T-helper 17 cell (primary cell): ENCODE measurements around the gene DUOX1. TPM values are rescaled to one million over a fixed set of nuclear protein-coding genes. Genes with fewer than 3 reads are reported as not detected.

ENCODE experiments used
- ATAC-seq: fragments of 150-1000 bp; cut with Tn5 transposase; 2 replicates; pipeline ENCODE4 v1.10.0; 2021; ENCODE audit warnings: mild to moderate bottlenecking, moderate library complexity
- DNase-seq, 3 donors: peaks; one replicate each; pipeline versions ENCODE4 v3.0.0 to v3.0.0-alpha.2; 2020 to 2021
- H3K9me3 ChIP-seq: one replicate; pipeline ENCODE4 v1.7.0; 2013; ENCODE audit warnings: low read length, mild to moderate bottlenecking; ENCODE audit not compliant: control insufficient read depth, poor library complexity, severe bottlenecking
- H3K27ac Mint-ChIP-seq: one replicate; pipeline ENCODE4 v1.8.0; 2022; ENCODE audit warnings: mild to moderate bottlenecking, moderate library complexity, mixed read lengths
- H3K27me3 Mint-ChIP-seq: one replicate; pipeline ENCODE4 v1.8.0; 2022; ENCODE audit warnings: mixed read lengths
- H3K36me3 Mint-ChIP-seq: one replicate; pipeline ENCODE4 v1.8.0; 2022; ENCODE audit warnings: low read depth, mixed read lengths
- H3K4me1 Mint-ChIP-seq: one replicate; pipeline ENCODE4 v1.8.0; 2022; ENCODE audit warnings: mild to moderate bottlenecking, mixed read lengths
- H3K4me3 Mint-ChIP-seq: one replicate; pipeline ENCODE4 v1.8.0; 2022; ENCODE audit warnings: mild to moderate bottlenecking, moderate library complexity, mixed read lengths
- total RNA-seq, 4 donors: library from RNA in 2 of 4; stranded (reverse) in 2 of 4; gene quantifications; one replicate each; pipeline ENCODE4 v1.2.3 and lab custom pipeline; 2022 to 2026

Gene DUOX1
- total RNA-seq, 2 donors from 2014 or later, result 0.42 TPM; not detected in 1

GRCh38 chr15:45147606-45148005, 17.8 kb downstream of the DUOX1 start:
- ATAC-seq (no peak), DNase-seq (no peak)
- H3K27ac Mint-ChIP-seq, result no peak overlapping the region
- no peaks in the 10 kb centered on the region for H3K9me3 ChIP-seq
- peaks cover 5% of the 10 kb centered on the region for H3K27me3 Mint-ChIP-seq
- no peak overlapping the region for H3K4me3 Mint-ChIP-seq
- peaks cover 3% of the 10 kb centered on the region for H3K4me1 Mint-ChIP-seq
- no peaks in the 10 kb centered on the region for H3K36me3 Mint-ChIP-seq

- peak overlapping the region; percentile 14 for H3K27ac Mint-ChIP-seq
- DNase-seq (no peak), ATAC-seq (no peak)
- H3K27me3 Mint-ChIP-seq, result peaks cover 5% of the 10 kb centered on the region
- H3K4me1 Mint-ChIP-seq, result peaks cover 3% of the 10 kb centered on the region
- H3K9me3 ChIP-seq, result no peaks in the 10 kb centered on the region
- H3K4me3 Mint-ChIP-seq, result no peak overlapping the region
- H3K36me3 Mint-ChIP-seq, result no peaks in the 10 kb centered on the region
Observed at GRCh38 chr15:45148076-45149059, 18.6 kb downstream of the DUOX1 start.

GRCh38 chr15:45149060-45149459, 19.3 kb downstream of the DUOX1 start:
- H3K36me3 Mint-ChIP-seq, result no peaks in the 10 kb centered on the region
- H3K4me1 Mint-ChIP-seq, result peaks cover 3% of the 10 kb centered on the region
- peaks cover 5% of the 10 kb centered on the region for H3K27me3 Mint-ChIP-seq
- H3K9me3 ChIP-seq, result no peaks in the 10 kb centered on the region
- no peak for ATAC-seq
- DNase-seq, result no peak
- peak overlapping the region; percentile 14 for H3K27ac Mint-ChIP-seq
- H3K4me3 Mint-ChIP-seq, result no peak overlapping the region

- H3K27me3 Mint-ChIP-seq, result no peaks in the 10 kb centered on the region
- peaks cover 3% of the 10 kb centered on the region for H3K4me1 Mint-ChIP-seq
- H3K27ac Mint-ChIP-seq, result no peak overlapping the region
- no peaks in the 10 kb centered on the region for H3K36me3 Mint-ChIP-seq
- no peaks in the 10 kb centered on the region for H3K9me3 ChIP-seq
- ATAC-seq (no peak), DNase-seq (no peak)
- H3K4me3 Mint-ChIP-seq, result no peak overlapping the region
Observed at GRCh38 chr15:45150481-45150880, 20.7 kb downstream of the DUOX1 start.

GRCh38 chr15:45150997-45151396, 21.2 kb downstream of the DUOX1 start:
- no peak for ATAC-seq
- no peak overlapping the region for H3K27ac Mint-ChIP-seq
- H3K36me3 Mint-ChIP-seq, result no peaks in the 10 kb centered on the region

GRCh38 chr15:45151998-45152828, 22.4 kb downstream of the DUOX1 start:
- Mint-ChIP-seq H3K27me3 (no peaks in the 10 kb centered on the region), H3K4me3 (no peak overlapping the region), H3K36me3 (peaks cover 2% of the 10 kb centered on the region), H3K4me1 (peaks cover 2% of the 10 kb centered on the region), H3K27ac (no peak overlapping the region)
- ATAC-seq (no peak), DNase-seq (no peak)
- H3K9me3 ChIP-seq, result no peaks in the 10 kb centered on the region

More at GRCh38 chr15:45150997-45151396, 21.2 kb downstream of the DUOX1 start:
- no peaks in the 10 kb centered on the region for H3K27me3 Mint-ChIP-seq
- H3K9me3 ChIP-seq, result no peaks in the 10 kb centered on the region
- H3K4me3 Mint-ChIP-seq, result no peak overlapping the region
- no peak for DNase-seq
- H3K4me1 Mint-ChIP-seq, result peaks cover under 1% of the 10 kb centered on the region

- Mint-ChIP-seq H3K27ac (no peak overlapping the region), H3K4me1 (peaks cover 14% of the 10 kb centered on the region), H3K4me3 (no peak overlapping the region), H3K27me3 (no peaks in the 10 kb centered on the region), H3K36me3 (peaks cover 2% of the 10 kb centered on the region)
- no peaks in the 10 kb centered on the region for H3K9me3 ChIP-seq
- ATAC-seq (no peak), DNase-seq (no peak)
Observed at GRCh38 chr15:45155739-45156138, 25.9 kb downstream of the DUOX1 start.

- no peaks in the 10 kb centered on the region for H3K27me3 Mint-ChIP-seq
- H3K4me3 Mint-ChIP-seq, result no peak overlapping the region
- no peaks in the 10 kb centered on the region for H3K9me3 ChIP-seq
- H3K36me3 Mint-ChIP-seq, result peaks cover 2% of the 10 kb centered on the region
- ATAC-seq (no peak), DNase-seq (no peak)
- peak overlapping the region; percentile 78 for H3K27ac Mint-ChIP-seq
- peaks cover 14% of the 10 kb centered on the region for H3K4me1 Mint-ChIP-seq
Observed at GRCh38 chr15:45156744-45157455, 27.1 kb downstream of the DUOX1 start.

- Mint-ChIP-seq H3K27ac (peak overlapping the region; percentile 27), H3K4me3 (no peak overlapping the region), H3K4me1 (peaks cover 15% of the 10 kb centered on the region), H3K36me3 (peaks cover 2% of the 10 kb centered on the region), H3K27me3 (no peaks in the 10 kb centered on the region)
- H3K9me3 ChIP-seq, result no peaks in the 10 kb centered on the region
- ATAC-seq (no peak), DNase-seq (no peak)
Observed at GRCh38 chr15:45157974-45158373, 28.2 kb downstream of the DUOX1 start.

- H3K36me3 Mint-ChIP-seq, result peaks cover under 1% of the 10 kb centered on the region
- no peak overlapping the region for H3K27ac Mint-ChIP-seq
- H3K27me3 Mint-ChIP-seq, result no peaks in the 10 kb centered on the region
- no peaks in the 10 kb centered on the region for H3K9me3 ChIP-seq
- no peak for DNase-seq
- no peak overlapping the region for H3K4me3 Mint-ChIP-seq
- H3K4me1 Mint-ChIP-seq, result peaks cover 23% of the 10 kb centered on the region
- ATAC-seq, result no peak
Observed at GRCh38 chr15:45161666-45162065, 31.9 kb downstream of the DUOX1 start.

GRCh38 chr15:45162771-45163507, 33.1 kb downstream of the DUOX1 start:
- Mint-ChIP-seq H3K4me1 (peaks cover 22% of the 10 kb centered on the region), H3K27me3 (no peaks in the 10 kb centered on the region), H3K27ac (peak overlapping the region; percentile 4), H3K4me3 (no peak overlapping the region), H3K36me3 (no peaks in the 10 kb centered on the region)
- no peaks in the 10 kb centered on the region for H3K9me3 ChIP-seq
- DNase-seq (peak; percentile 26 to 43 (median 38)), ATAC-seq (peak; percentile 33)

GRCh38 chr15:45163508-45163856, 33.7 kb downstream of the DUOX1 start:
- no peaks in the 10 kb centered on the region for H3K27me3 Mint-ChIP-seq
- H3K27ac Mint-ChIP-seq, result peak overlapping the region; percentile 4
- ATAC-seq (no peak), DNase-seq (no peak)
- no peaks in the 10 kb centered on the region for H3K36me3 Mint-ChIP-seq
- peaks cover 22% of the 10 kb centered on the region for H3K4me1 Mint-ChIP-seq
- no peaks in the 10 kb centered on the region for H3K9me3 ChIP-seq
- H3K4me3 Mint-ChIP-seq, result no peak overlapping the region
